ENCODE data around the gene CHRNA4. TPM values are rescaled to one million over a fixed set of nuclear protein-coding genes. Genes with fewer than 3 reads are reported as not detected.

CHRNA4 gene
- polyA plus RNA-seq, 1 donor from 2014 or later: not detected

GRCh38 chr20:63365601-63366389 is 4.6 kb upstream of the CHRNA4 start:
- Mint-ChIP-seq H3K4me1 (peaks cover 0 to 2% (median 0%) of the 10 kb centered on the region in 3 donors), H3K4me3 (no peak overlapping the region), H3K27me3 (peaks cover 19% of the 10 kb centered on the region), H3K27ac (no peak overlapping the region), H3K9me3 (peaks cover 0 to 1% (median 0%) of the 10 kb centered on the region in 3 donors), H3K36me3 (no peaks in the 10 kb centered on the region)

GRCh38 chr20:63364801-63365585 is 3.8 kb upstream of the CHRNA4 start:
- no peak overlapping the region for H3K4me3 Mint-ChIP-seq
- H3K4me1 Mint-ChIP-seq: peaks cover 0 to 2% (median 0%) of the 10 kb centered on the region in 3 donors

GRCh38 chr20:63363981-63364561 is 2.9 kb upstream of the CHRNA4 start:
- H3K36me3 Mint-ChIP-seq: no peaks in the 10 kb centered on the region
- H3K27ac Mint-ChIP-seq: no peak overlapping the region
- no peak overlapping the region for H3K4me3 Mint-ChIP-seq
- H3K9me3 Mint-ChIP-seq: peaks cover 0 to under 1% (median 0%) of the 10 kb centered on the region in 3 donors
- H3K27me3 Mint-ChIP-seq: peaks cover 24% of the 10 kb centered on the region
- peaks cover 0 to 2% (median 0%) of the 10 kb centered on the region in 3 donors for H3K4me1 Mint-ChIP-seq

More at GRCh38 chr20:63364801-63365585, 3.8 kb upstream of the CHRNA4 start:
- Mint-ChIP-seq H3K9me3 (peaks cover 0 to 1% (median 0%) of the 10 kb centered on the region in 3 donors), H3K27me3 (peaks cover 19% of the 10 kb centered on the region), H3K36me3 (no peaks in the 10 kb centered on the region), H3K27ac (no peak overlapping the region)

- H3K36me3 Mint-ChIP-seq: no peaks in the 10 kb centered on the region
- H3K4me3 Mint-ChIP-seq: no peak overlapping the region
- H3K9me3 Mint-ChIP-seq: no peaks in the 10 kb centered on the region
- H3K27me3 Mint-ChIP-seq: peaks cover 23% of the 10 kb centered on the region
- peaks cover 0 to 2% (median 0%) of the 10 kb centered on the region in 3 donors for H3K4me1 Mint-ChIP-seq
- no peak overlapping the region for H3K27ac Mint-ChIP-seq
Observed at GRCh38 chr20:63363013-63363957, 2.1 kb upstream of the CHRNA4 start.

GRCh38 chr20:63362436-63363009 is 1.4 kb upstream of the CHRNA4 start:
- peak overlapping the region in 1 of 3 donors; percentile 71 for H3K27ac Mint-ChIP-seq
- H3K4me3 Mint-ChIP-seq: peak overlapping the region in 1 of 4 donors; percentile 77
- no peaks in the 10 kb centered on the region for H3K36me3 Mint-ChIP-seq
- no peaks in the 10 kb centered on the region for H3K9me3 Mint-ChIP-seq
- H3K27me3 Mint-ChIP-seq: peaks cover 23% of the 10 kb centered on the region
- peaks cover 0 to 2% (median 0%) of the 10 kb centered on the region in 3 donors for H3K4me1 Mint-ChIP-seq

- no peaks in the 10 kb centered on the region for H3K9me3 Mint-ChIP-seq
- H3K27ac Mint-ChIP-seq: no peak overlapping the region
- peaks cover 0 to 2% (median 0%) of the 10 kb centered on the region in 3 donors for H3K4me1 Mint-ChIP-seq
- no peaks in the 10 kb centered on the region for H3K36me3 Mint-ChIP-seq
- peak overlapping the region in 1 of 4 donors; percentile 77 for H3K4me3 Mint-ChIP-seq
- peaks cover 18% of the 10 kb centered on the region for H3K27me3 Mint-ChIP-seq
Observed at GRCh38 chr20:63361519-63362435, 628 bp upstream of the CHRNA4 start.

- H3K36me3 Mint-ChIP-seq: no peaks in the 10 kb centered on the region
- H3K4me3 Mint-ChIP-seq: no peak overlapping the region
- H3K27me3 Mint-ChIP-seq: peaks cover 16% of the 10 kb centered on the region
- no peak overlapping the region for H3K27ac Mint-ChIP-seq
- no peaks in the 10 kb centered on the region for H3K9me3 Mint-ChIP-seq
- H3K4me1 Mint-ChIP-seq: peaks cover 0 to 2% (median 0%) of the 10 kb centered on the region in 3 donors
Observed at GRCh38 chr20:63359937-63360849, 956 bp downstream of the CHRNA4 start.

- Mint-ChIP-seq H3K9me3 (no peaks in the 10 kb centered on the region), H3K27ac (no peak overlapping the region), H3K27me3 (peaks cover 16% of the 10 kb centered on the region), H3K4me3 (no peak overlapping the region), H3K36me3 (no peaks in the 10 kb centered on the region), H3K4me1 (peaks cover 0 to 2% (median 0%) of the 10 kb centered on the region in 3 donors)
Observed at GRCh38 chr20:63359164-63359934, 1.8 kb downstream of the CHRNA4 start.

GRCh38 chr20:63357921-63358905 is 2.9 kb downstream of the CHRNA4 start:
- H3K36me3 Mint-ChIP-seq: no peaks in the 10 kb centered on the region
- H3K27ac Mint-ChIP-seq: no peak overlapping the region
- no peaks in the 10 kb centered on the region for H3K9me3 Mint-ChIP-seq
- peaks cover 12% of the 10 kb centered on the region for H3K27me3 Mint-ChIP-seq
- H3K4me1 Mint-ChIP-seq: peaks cover 0 to 2% (median 0%) of the 10 kb centered on the region in 3 donors
- no peak overlapping the region for H3K4me3 Mint-ChIP-seq

GRCh38 chr20:63356931-63357879 is 3.9 kb downstream of the CHRNA4 start:
- Mint-ChIP-seq H3K4me3 (no peak overlapping the region), H3K36me3 (no peaks in the 10 kb centered on the region), H3K27me3 (peaks cover 6% of the 10 kb centered on the region), H3K9me3 (no peaks in the 10 kb centered on the region), H3K4me1 (no peaks in the 10 kb centered on the region), H3K27ac (no peak overlapping the region)
